ENCODE results near the gene ADGRV1. TPM values are rescaled to one million over a fixed set of nuclear protein-coding genes. Genes with fewer than 3 reads are reported as not detected.

The ADGRV1 gene
- total RNA-seq, 1 experiment from 2014 or later, result 1.8 TPM

GRCh38 chr5:91178461-91178860 is 619.9 kb downstream of the ADGRV1 start:
- DNase-seq (ENCODE audit: low read depth), result no peak
- in situ Hi-C loops (cut with HindIII; ENCODE audit: low pct_unique_long_range_greater_than_20kb, low sequenced_read_pairs), result no loop called here

- in situ Hi-C loops (cut with HindIII; ENCODE audit: low pct_unique_long_range_greater_than_20kb, low sequenced_read_pairs), result no loop called here
- no peak for DNase-seq (ENCODE audit: low read depth)
Measured at GRCh38 chr5:91179018-91179417, 620.4 kb downstream of the ADGRV1 start.

GRCh38 chr5:91180506-91180905 is 621.9 kb downstream of the ADGRV1 start:
- no peak for DNase-seq (ENCODE audit: low read depth)
- in situ Hi-C loops (cut with HindIII; ENCODE audit: low pct_unique_long_range_greater_than_20kb, low sequenced_read_pairs), result no loop called here

- in situ Hi-C loops (cut with HindIII; ENCODE audit: low pct_unique_long_range_greater_than_20kb, low sequenced_read_pairs), result no loop called here
- DNase-seq (ENCODE audit: low read depth), result no peak
Measured at GRCh38 chr5:91182763-91183162, 624.2 kb downstream of the ADGRV1 start.

- DNase-seq (ENCODE audit: low read depth), result no peak
- in situ Hi-C loops (cut with HindIII; ENCODE audit: low pct_unique_long_range_greater_than_20kb, low sequenced_read_pairs), result no loop called here
Measured at GRCh38 chr5:91183743-91184142, 625.1 kb downstream of the ADGRV1 start.

GRCh38 chr5:91186101-91186500 is 627.5 kb downstream of the ADGRV1 start:
- DNase-seq (ENCODE audit: low read depth), result no peak
- in situ Hi-C loops (cut with HindIII; ENCODE audit: low pct_unique_long_range_greater_than_20kb, low sequenced_read_pairs), result no loop called here

GRCh38 chr5:91187032-91187431 is 628.4 kb downstream of the ADGRV1 start:
- DNase-seq (ENCODE audit: low read depth), result no peak
- in situ Hi-C loops (cut with HindIII; ENCODE audit: low pct_unique_long_range_greater_than_20kb, low sequenced_read_pairs), result no loop called here

- DNase-seq (ENCODE audit: low read depth), result no peak
- in situ Hi-C loops (cut with HindIII; ENCODE audit: low pct_unique_long_range_greater_than_20kb, low sequenced_read_pairs), result no loop called here
Measured at GRCh38 chr5:91188755-91189154, 630.2 kb downstream of the ADGRV1 start.

- in situ Hi-C loops (cut with HindIII; ENCODE audit: low pct_unique_long_range_greater_than_20kb, low sequenced_read_pairs), result no loop called here
- no peak for DNase-seq (ENCODE audit: low read depth)
Measured at GRCh38 chr5:91189480-91190313, 631.1 kb downstream of the ADGRV1 start.

GRCh38 chr5:91190314-91190690 is 631.7 kb downstream of the ADGRV1 start:
- in situ Hi-C loops (cut with HindIII; ENCODE audit: low pct_unique_long_range_greater_than_20kb, low sequenced_read_pairs), result no loop called here
- DNase-seq (ENCODE audit: low read depth), result no peak

- in situ Hi-C loops (cut with HindIII; ENCODE audit: low pct_unique_long_range_greater_than_20kb, low sequenced_read_pairs), result no loop called here
Measured at GRCh38 chr5:91194824-91195381, 636.3 kb downstream of the ADGRV1 start.

GRCh38 chr5:91200692-91201091 is 642.1 kb downstream of the ADGRV1 start:
- in situ Hi-C loops (cut with HindIII; ENCODE audit: low pct_unique_long_range_greater_than_20kb, low sequenced_read_pairs), result no loop called here
- DNase-seq (ENCODE audit: low read depth), result no peak

More at GRCh38 chr5:91194824-91195381, 636.3 kb downstream of the ADGRV1 start:
- DNase-seq (ENCODE audit: low read depth), result no peak

GRCh38 chr5:91206103-91206502 is 647.5 kb downstream of the ADGRV1 start:
- in situ Hi-C loops (cut with HindIII; ENCODE audit: low pct_unique_long_range_greater_than_20kb, low sequenced_read_pairs), result no loop called here
- DNase-seq (ENCODE audit: low read depth), result no peak

- in situ Hi-C loops (cut with HindIII; ENCODE audit: low pct_unique_long_range_greater_than_20kb, low sequenced_read_pairs), result no loop called here
- no peak for DNase-seq (ENCODE audit: low read depth)
Measured at GRCh38 chr5:91206734-91207133, 648.1 kb downstream of the ADGRV1 start.

GRCh38 chr5:91207248-91207647 is 648.7 kb downstream of the ADGRV1 start:
- DNase-seq (ENCODE audit: low read depth), result no peak
- in situ Hi-C loops (cut with HindIII; ENCODE audit: low pct_unique_long_range_greater_than_20kb, low sequenced_read_pairs), result no loop called here

- in situ Hi-C loops (cut with HindIII; ENCODE audit: low pct_unique_long_range_greater_than_20kb, low sequenced_read_pairs), result no loop called here
- DNase-seq (ENCODE audit: low read depth), result no peak
Measured at GRCh38 chr5:91211997-91212713, 653.6 kb downstream of the ADGRV1 start.

- in situ Hi-C loops (cut with HindIII; ENCODE audit: low pct_unique_long_range_greater_than_20kb, low sequenced_read_pairs), result no loop called here
- no peak for DNase-seq (ENCODE audit: low read depth)
Measured at GRCh38 chr5:91212714-91213092, 654.1 kb downstream of the ADGRV1 start.
